ENCODE data around the gene ZNF77. TPM values are rescaled to one million over a fixed set of nuclear protein-coding genes. Genes with fewer than 3 reads are reported as not detected.

The ZNF77 gene
- total RNA-seq, 1 donor from 2014 or later, result 4.1 TPM

DNA sequence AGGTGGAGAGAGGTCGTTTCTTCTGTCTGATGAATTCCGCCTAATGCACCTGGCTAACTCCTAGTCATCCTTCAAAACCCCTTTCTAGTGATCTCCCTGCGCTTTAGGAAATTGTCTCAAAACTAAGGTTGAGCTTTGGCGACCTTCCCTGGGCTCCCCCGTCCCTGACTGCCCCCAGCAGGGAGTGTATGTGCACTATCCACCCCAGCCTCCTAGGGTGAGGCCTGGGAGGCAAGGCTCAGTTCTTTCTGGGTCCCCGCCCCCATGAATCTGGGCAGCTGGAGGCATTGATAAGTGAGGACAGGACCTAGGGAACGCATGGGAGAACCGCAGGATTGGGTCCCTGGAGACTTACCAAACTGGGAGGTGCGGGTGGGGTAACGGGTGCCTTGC, 33.0 kb upstream of the ZNF77 start:
- Mint-ChIP-seq H3K4me3 (ENCODE audit: unreplicated experiment) (peak overlapping the region; percentile 90), H3K36me3 (ENCODE audit: low read depth) (no peaks in the 10 kb centered on the region), H3K4me1 (ENCODE audit: low read depth) (peaks cover 26% of the 10 kb centered on the region), H3K27ac (ENCODE audit: unreplicated experiment) (peak overlapping the region; percentile 41), H3K9me3 (ENCODE audit: low read depth) (no peaks in the 10 kb centered on the region), H3K27me3 (ENCODE audit: low read depth) (peaks cover 12% of the 10 kb centered on the region)
- TF ChIP-seq, protein P1, sequence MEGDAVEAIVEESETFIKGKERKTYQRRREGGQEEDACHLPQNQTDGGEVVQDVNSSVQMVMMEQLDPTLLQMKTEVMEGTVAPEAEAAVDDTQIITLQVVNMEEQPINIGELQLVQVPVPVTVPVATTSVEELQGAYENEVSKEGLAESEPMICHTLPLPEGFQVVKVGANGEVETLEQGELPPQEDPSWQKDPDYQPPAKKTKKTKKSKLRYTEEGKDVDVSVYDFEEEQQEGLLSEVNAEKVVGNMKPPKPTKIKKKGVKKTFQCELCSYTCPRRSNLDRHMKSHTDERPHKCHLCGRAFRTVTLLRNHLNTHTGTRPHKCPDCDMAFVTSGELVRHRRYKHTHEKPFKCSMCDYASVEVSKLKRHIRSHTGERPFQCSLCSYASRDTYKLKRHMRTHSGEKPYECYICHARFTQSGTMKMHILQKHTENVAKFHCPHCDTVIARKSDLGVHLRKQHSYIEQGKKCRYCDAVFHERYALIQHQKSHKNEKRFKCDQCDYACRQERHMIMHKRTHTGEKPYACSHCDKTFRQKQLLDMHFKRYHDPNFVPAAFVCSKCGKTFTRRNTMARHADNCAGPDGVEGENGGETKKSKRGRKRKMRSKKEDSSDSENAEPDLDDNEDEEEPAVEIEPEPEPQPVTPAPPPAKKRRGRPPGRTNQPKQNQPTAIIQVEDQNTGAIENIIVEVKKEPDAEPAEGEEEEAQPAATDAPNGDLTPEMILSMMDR (IDR thresholded peaks at IDR 0.05), result no peak
- no peak for DNase-seq (ENCODE audit: low spot score)

DNA sequence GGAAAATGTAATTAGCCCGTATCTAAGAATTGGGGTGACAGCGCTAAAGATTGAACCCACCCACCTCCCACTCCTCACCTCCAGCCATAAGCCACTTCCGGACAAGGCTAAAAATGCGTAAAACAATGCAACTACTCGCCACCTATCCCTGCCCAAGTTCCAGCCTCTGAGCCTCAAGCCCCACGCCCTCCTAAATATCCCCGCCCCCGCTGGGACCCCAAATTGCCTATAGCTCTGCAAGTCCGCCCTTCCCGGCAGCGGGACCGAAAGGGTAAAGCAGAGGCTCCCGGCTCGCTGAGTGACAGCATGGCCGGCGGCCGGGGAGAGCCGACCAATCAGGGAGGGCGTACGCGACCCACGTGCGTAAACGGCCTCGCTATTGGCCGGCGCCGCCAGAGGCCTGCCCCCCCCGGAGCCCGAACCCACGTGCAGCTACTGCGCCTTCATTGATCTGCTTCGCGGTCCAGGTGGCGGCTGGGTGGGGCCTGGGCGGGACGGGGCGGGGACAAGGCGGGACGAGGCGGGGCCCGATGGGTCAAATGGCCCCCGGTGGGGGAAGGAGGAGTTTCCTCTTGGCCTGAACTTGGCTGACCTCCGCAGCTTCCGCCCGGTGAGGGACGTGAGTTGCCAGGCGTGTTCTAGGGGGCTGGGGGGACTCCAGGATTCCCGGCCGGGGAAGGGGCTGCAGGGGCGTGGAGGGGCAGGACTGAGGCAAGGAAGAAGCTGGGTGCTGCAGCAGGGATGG, 32.4 kb upstream of the ZNF77 start, which contains the start of gene TLE6:
Gene TLE6, plus strand, starts transcription at position 564 of the 745 bp plus-strand sequence. CDS start 670 bp downstream, outside the sequence.
- peak within 1 kb of the TSS; percentile 41 for H3K27ac Mint-ChIP-seq (ENCODE audit: unreplicated experiment)
- peaks cover 22% of the 10 kb centered on the region for H3K4me1 Mint-ChIP-seq (ENCODE audit: low read depth)
- peak; percentile 96 for DNase-seq (ENCODE audit: low spot score)
- TF ChIP-seq, protein P1 (IDR thresholded peaks at IDR 0.05), result no peak
- peaks cover 12% of the 10 kb centered on the region for H3K27me3 Mint-ChIP-seq (ENCODE audit: low read depth)
- H3K4me3 Mint-ChIP-seq (ENCODE audit: unreplicated experiment), result peak within 1 kb of the TSS; percentile 90
- no peaks in the 10 kb centered on the region for H3K36me3 Mint-ChIP-seq (ENCODE audit: low read depth)
- H3K9me3 Mint-ChIP-seq (ENCODE audit: low read depth), result no peaks in the 10 kb centered on the region

DNA sequence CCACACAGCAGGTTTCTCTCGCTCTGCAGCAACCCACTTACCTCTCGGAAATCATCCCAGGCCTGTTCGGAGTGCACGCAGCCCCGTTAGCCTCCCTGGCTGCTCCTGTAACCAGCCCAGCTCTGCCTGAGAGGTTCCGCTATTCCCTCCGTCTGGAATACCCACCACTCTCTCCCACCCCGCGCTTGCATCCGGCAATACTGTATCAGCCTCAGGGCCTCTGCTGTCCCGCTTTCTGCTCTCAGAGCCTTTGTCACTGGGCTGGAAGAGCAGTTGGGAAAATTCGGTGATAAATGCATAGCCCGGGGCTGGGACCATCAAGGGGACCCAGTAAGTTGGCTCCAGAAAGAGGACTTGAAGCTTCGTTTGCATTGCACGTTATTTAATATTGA, 31.8 kb upstream of the ZNF77 start:
- H3K36me3 Mint-ChIP-seq (ENCODE audit: low read depth), result no peaks in the 10 kb centered on the region
- H3K4me3 Mint-ChIP-seq (ENCODE audit: unreplicated experiment), result peak overlapping the region; percentile 90
- no peaks in the 10 kb centered on the region for H3K9me3 Mint-ChIP-seq (ENCODE audit: low read depth)
- no peak overlapping the region for H3K27ac Mint-ChIP-seq (ENCODE audit: unreplicated experiment)
- TF ChIP-seq, protein P1 (IDR thresholded peaks at IDR 0.05), result no peak
- peaks cover 18% of the 10 kb centered on the region for H3K4me1 Mint-ChIP-seq (ENCODE audit: low read depth)
- H3K27me3 Mint-ChIP-seq (ENCODE audit: low read depth), result peaks cover 12% of the 10 kb centered on the region
- no peak for DNase-seq (ENCODE audit: low spot score)

DNA sequence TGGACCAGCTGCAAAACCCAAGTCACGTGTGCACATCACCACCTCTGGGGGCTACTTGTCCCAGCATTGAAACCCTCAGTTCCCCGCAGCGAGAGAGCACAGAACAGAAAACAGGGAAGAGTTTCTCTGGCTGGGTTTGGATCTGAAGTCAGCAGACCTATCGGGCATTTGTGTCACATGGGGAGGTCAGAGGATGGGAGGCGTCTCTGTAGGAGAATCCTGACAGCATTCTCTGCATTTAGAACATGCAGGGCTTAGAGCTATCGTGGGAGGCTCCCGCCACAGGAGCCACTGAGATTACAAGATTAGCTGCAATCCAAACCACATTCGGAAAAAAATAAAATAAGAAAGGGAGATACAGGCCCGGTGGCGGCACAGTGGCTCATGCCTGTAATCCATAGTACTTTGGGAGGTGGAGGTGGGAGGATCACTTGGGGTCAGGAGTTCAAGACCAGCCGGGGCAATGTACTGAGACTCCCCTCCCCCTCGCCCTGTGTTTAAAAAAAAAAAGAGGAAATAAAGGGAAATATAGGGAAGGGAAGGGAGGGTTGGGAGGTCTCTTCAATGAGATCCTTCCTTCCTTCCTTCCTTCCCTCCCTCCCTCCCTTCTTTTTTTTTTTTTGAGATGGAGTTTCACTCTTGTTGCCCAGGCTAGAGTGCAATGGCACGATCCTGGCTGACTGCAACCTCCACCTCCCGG, 29.7 kb upstream of the ZNF77 start:
- Mint-ChIP-seq H3K36me3 (ENCODE audit: low read depth) (no peaks in the 10 kb centered on the region), H3K4me3 (ENCODE audit: unreplicated experiment) (no peak overlapping the region), H3K4me1 (ENCODE audit: low read depth) (peaks cover 18% of the 10 kb centered on the region), H3K27me3 (ENCODE audit: low read depth) (peaks cover 12% of the 10 kb centered on the region), H3K9me3 (ENCODE audit: low read depth) (no peaks in the 10 kb centered on the region), H3K27ac (ENCODE audit: unreplicated experiment) (no peak overlapping the region)
- DNase-seq (ENCODE audit: low spot score), result no peak
- TF ChIP-seq, protein P1 (IDR thresholded peaks at IDR 0.05), result no peak

DNA sequence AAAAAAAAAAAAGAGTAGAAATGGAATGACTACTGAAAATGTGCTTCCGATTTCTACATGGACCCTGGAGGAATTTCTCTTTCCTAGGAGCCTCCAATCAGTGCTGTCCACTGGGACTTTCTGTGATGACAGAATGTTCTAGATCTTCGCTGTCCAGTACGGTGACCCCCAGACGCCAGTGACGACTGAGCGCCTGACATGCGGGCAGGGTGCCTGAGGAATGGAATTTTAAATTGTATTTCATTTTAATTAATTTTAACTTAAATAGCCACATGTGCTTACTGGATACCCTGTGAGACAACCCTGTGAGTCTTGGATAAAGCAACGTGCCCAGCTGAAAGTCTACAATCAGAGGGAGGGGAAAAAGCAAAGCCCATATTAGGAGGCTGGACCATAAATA, 28.5 kb upstream of the ZNF77 start:
- DNase-seq (ENCODE audit: low spot score), result no peak
- peaks cover 18% of the 10 kb centered on the region for H3K4me1 Mint-ChIP-seq (ENCODE audit: low read depth)
- H3K4me3 Mint-ChIP-seq (ENCODE audit: unreplicated experiment), result no peak overlapping the region
- TF ChIP-seq, protein P1 (IDR thresholded peaks at IDR 0.05), result no peak
- H3K36me3 Mint-ChIP-seq (ENCODE audit: low read depth), result no peaks in the 10 kb centered on the region
- no peaks in the 10 kb centered on the region for H3K9me3 Mint-ChIP-seq (ENCODE audit: low read depth)
- peaks cover 12% of the 10 kb centered on the region for H3K27me3 Mint-ChIP-seq (ENCODE audit: low read depth)
- no peak overlapping the region for H3K27ac Mint-ChIP-seq (ENCODE audit: unreplicated experiment)

Measured in chondrocyte (in vitro differentiated cells).